Ectodermal cell (in vitro differentiated cells): ENCODE measurements around the gene SERPINA3.
"Not testable (repeated sequence)": the region's sequence is repeated elsewhere in the genome, so short reads cannot be mapped to it uniquely, and the experiment has no call there.

Experiments used
- H3K27ac ChIP-seq: 2 replicates; pipeline ENCODE4 v1.7.0; 2013; ENCODE audit warnings: mild to moderate bottlenecking, low read depth, low read length; ENCODE audit not compliant: insufficient read depth, poor library complexity, severe bottlenecking
- H3K27me3 ChIP-seq: 2 replicates; pipeline ENCODE4 v1.7.0; 2013; ENCODE audit warnings: mild to moderate bottlenecking, low read length; ENCODE audit not compliant: insufficient read depth, control insufficient read depth, poor library complexity, severe bottlenecking
- H3K36me3 ChIP-seq: one replicate; pipeline ENCODE4 v1.7.0; 2013; ENCODE audit warnings: low read length; ENCODE audit not compliant: control insufficient read depth, insufficient read depth
- H3K4me1 ChIP-seq: one replicate; pipeline ENCODE4 v1.7.0; 2013; ENCODE audit warnings: low read length; ENCODE audit not compliant: control insufficient read depth, insufficient read depth
- H3K4me3 ChIP-seq: 2 replicates; pipeline ENCODE4 v1.7.0; 2013; ENCODE audit warnings: low read depth, low read length, control low read depth; ENCODE audit not compliant: insufficient read depth
- H3K9me3 ChIP-seq: 2 replicates; pipeline ENCODE4 v1.7.0; 2013; ENCODE audit warnings: mild to moderate bottlenecking, low read length, moderate library complexity; ENCODE audit not compliant: control insufficient read depth
- WGBS, 2 experiments: methylation state at CpG; one replicate each; pipeline ENCODE4 v1.1.7; 2013; ENCODE audit warnings: missing lambda C conversion rate in 2 of 2; 5-methylcytosine and 5-hydroxymethylcytosine counted together

SERPINA3 gene

DNA sequence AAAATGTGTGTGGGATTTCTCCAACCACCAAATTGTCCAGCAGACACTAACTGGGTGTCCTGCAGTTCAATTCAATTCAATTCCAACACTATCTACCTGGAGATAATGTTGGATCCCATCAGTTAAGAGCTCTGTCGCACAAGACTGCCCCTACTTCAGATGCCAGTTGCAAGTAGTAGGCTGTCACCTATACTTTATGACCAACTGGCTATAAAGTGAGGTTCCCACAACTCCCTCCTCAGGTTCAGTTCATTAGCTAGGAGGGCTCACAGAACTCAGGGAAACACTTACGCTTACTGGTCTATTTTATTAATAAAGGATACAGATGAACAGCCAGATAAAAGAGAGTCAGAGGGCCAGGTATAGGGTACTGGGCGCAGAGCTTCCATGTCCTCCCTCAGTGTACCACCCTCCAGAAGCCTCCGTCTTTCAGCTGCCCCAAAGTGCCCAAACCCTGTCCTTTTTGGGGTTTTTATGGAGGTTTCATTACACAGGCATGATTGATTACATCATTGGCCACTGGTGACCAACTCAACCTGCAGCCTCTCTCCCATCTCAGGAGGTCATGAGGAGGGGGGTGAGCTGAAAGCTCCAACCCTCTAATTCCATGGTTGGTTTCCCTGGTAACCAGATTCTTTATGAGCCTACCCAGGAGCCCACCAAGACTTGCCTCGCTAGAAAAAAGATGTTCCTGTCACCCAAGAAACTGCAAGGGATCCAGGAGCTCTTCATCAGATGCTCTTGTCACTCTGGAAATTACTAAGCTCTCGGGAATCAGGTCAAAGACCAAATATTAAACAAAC is 38.5 kb upstream of the SERPINA3 start:
- H3K36me3 ChIP-seq: no peaks in the 10 kb centered on the region
- no peak overlapping the region for H3K4me3 ChIP-seq
- no peak overlapping the region for H3K27ac ChIP-seq
- no peaks in the 10 kb centered on the region for H3K27me3 ChIP-seq
- peaks cover 3% of the 10 kb centered on the region for H3K4me1 ChIP-seq
- H3K9me3 ChIP-seq: no peaks in the 10 kb centered on the region
- WGBS, 2 experiments: 91 to 92% methylated on average over 6 of the region's 6 CpGs

DNA sequence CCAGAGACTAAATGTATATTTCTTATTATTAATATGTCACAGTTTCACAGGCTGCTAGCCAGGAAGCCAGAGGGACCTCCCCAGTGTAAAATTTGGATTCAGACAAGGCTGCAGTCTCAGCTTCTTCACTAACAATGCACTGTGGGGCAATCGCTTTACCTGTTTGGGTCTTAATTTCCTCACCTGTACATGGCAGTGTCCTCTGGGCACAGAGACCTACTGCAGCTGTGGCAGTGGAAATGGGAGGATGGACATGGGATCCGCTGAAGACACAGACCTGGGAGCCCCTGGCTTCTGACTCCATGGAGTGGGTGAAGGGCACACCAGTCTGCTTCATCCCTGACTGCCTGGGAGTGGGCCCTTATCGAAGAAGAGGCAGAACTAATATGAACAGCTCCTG is 37.9 kb upstream of the SERPINA3 start:
- H3K9me3 ChIP-seq: no peaks in the 10 kb centered on the region
- WGBS, 2 experiments: 90 to 98% methylated on average over 3 of the region's 3 CpGs
- no peaks in the 10 kb centered on the region for H3K27me3 ChIP-seq
- H3K4me1 ChIP-seq: peaks cover 3% of the 10 kb centered on the region
- no peak overlapping the region for H3K27ac ChIP-seq
- H3K4me3 ChIP-seq: no peak overlapping the region
- H3K36me3 ChIP-seq: no peaks in the 10 kb centered on the region

DNA sequence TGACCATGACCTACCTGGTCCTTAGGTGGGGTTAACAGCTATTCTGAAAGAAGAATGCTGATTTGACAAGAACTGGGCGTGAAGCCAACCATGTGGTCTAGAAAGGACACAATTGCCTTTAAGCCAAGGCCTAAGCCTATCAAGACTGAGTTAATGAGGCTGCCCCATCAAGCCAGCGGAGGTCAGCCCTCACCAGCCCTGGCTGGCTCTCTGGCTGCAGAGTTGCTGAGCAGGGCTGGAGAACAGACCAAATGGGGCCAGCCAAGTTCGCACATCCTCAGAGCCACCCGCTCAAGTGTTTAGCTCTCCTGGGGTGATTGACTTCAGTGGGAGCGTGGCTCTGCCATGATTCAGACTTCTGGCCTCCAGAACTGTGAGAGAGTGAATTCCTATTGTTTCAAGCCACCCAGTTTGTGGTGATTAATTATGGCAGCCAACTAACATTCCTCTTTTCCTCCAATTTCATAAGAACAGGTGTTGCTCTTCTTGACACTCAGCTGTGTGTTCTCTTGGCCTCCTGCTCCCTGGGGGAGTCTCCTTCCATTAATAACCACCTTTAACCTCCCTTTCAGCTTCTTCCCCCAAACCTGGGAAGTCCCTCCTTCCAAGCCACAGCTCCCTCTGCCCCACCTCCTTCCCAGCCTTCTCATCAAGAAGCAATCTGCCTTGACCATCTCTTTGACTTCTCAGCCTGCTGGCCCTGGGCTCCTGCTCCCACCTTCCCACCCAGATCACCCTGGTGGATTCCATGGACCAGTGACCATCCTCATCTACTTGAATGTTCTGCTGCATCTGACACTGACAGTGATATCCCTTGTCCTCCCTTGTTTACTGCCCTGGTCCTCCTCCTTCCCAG is 36.2 kb upstream of the SERPINA3 start:
- Histone ChIP-seq H3K27me3 (no peaks in the 10 kb centered on the region), H3K36me3 (no peaks in the 10 kb centered on the region), H3K4me1 (peaks cover 3% of the 10 kb centered on the region), H3K27ac (no peak overlapping the region), H3K9me3 (no peaks in the 10 kb centered on the region), H3K4me3 (no peak overlapping the region)
- WGBS, 2 experiments: 92 to 93% methylated on average over 5 of the region's 5 CpGs

DNA sequence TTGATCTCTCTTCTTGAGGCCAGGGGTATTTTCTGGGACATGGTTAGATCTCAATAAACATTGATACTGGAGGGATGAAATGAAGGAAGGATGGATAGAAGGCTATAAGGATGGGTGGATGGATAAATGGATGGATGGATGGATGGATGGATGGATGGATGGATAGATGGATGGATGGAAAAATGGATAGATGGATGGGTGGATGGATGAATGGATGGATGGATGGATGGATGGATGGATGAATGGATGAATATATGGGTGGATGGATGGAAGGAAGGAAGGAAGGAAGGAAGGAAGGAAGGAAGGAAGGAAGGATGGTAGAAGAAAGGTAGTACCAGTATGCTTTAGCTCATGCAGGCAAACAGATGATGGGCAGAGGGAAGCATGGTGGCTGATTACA is 34.7 kb upstream of the SERPINA3 start:
- not testable (repeated sequence) for H3K27me3 ChIP-seq, H3K36me3 ChIP-seq, H3K27ac ChIP-seq, H3K9me3 ChIP-seq, H3K4me1 ChIP-seq, H3K4me3 ChIP-seq

DNA sequence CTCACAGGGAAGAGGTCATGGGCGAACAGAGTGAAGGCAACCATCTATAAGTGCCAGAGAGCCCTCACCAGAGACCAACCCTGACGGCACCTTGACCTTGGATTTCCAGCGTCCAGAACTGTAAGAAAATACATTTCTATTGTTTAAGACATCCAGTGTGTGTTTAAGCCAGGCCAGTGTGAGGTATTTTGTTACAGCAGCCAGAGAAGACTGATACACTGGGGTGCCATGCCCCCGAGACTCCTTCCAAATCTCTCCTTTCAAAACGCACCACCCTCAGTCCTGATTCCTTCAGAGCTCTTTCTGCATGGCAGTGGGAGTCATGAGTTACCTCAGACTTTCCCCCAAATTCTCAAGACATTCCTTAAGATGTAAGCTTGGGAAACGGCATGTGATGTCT is 33.5 kb upstream of the SERPINA3 start:
- H3K9me3 ChIP-seq: no peaks in the 10 kb centered on the region
- no peak overlapping the region for H3K4me3 ChIP-seq
- H3K36me3 ChIP-seq: no peaks in the 10 kb centered on the region
- no peaks in the 10 kb centered on the region for H3K27me3 ChIP-seq
- WGBS, 2 experiments: 91 to 92% methylated on average over 6 of the region's 6 CpGs
- no peaks in the 10 kb centered on the region for H3K4me1 ChIP-seq
- H3K27ac ChIP-seq: no peak overlapping the region

DNA sequence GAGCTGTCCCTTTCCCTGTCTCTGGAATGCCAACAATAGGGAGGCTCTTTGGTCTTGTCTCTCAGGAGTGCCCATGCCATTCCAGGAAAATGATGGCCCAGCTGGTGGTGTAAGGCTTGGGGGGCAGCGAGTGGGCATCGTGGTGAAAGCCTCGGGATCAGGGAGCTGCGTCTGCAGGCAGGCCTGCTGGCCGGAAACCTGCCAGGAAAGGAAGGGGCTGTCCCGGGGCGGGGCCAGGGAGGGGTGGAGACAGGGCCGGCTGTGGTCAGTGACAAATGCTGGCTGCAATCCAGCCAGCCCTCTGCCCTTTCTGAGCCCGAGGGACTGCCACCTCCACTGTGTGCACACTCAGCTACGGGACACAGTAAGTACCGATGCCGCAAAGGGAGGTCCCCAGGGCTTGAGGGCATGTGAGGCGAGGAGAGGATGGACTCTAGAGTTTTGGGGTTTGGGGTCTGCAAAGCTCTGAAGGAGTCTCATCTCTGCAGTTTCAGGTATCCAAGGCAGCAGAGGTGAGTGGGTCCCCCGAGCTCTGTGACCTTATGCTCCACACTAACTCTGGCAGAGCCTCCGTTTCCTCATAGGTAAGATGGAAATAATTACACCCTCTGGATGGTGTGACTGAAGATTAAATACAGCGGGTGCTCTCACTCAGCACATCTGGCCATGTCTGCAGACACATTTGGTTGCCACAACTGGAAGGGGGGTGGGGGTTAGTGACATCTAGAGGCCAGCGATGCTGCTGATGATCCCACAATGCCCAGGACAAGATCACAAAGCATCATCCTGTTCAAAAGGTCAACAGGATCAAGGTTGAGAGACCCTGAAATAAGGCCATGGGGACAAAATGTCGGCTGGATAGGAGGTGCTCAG is 30.8 kb upstream of the SERPINA3 start, which contains the start of gene SERPINA5:
SERPINA5 (plus strand) TSS at position 300 of the 873 bp plus-strand sequence. CDS start 5,937 bp downstream, outside the sequence.
- H3K27ac ChIP-seq: no peak within 1 kb of the TSS
- no peaks in the 10 kb centered on the region for H3K9me3 ChIP-seq
- no peaks in the 10 kb centered on the region for H3K36me3 ChIP-seq
- WGBS, 2 experiments: 73% methylated on average over 18 of the region's 18 CpGs
- no peaks in the 10 kb centered on the region for H3K4me1 ChIP-seq
- no peaks in the 10 kb centered on the region for H3K27me3 ChIP-seq
- no peak within 1 kb of the TSS for H3K4me3 ChIP-seq

DNA sequence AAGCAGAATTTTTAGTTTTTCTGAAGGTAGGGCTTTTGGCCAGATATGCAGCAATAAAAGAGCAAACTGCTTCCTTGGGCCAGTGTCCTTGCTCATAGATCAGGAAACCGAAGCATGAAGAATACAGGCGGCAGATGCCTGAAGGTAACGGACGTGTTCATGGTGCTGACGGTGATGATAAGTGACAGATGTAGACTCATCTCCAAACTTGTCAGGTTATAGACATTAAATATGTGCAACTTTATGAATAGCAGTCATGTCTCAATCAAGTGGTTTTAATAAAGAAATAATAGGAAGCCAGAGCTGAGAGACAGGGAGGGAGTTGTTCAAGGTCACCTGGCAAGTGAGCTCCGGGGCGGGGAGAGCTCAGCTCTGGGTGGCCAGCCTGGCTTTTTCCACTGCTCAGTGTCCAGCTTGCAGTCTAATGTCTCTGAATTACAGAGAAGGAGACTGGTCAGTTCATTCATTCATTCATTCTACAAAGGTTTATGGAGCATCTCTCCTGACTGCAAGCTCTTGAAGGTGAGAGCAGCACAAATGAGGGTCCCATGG is 29.9 kb upstream of the SERPINA3 start:
- WGBS, 2 experiments: 92 to 94% methylated on average over 7 of the region's 7 CpGs

DNA sequence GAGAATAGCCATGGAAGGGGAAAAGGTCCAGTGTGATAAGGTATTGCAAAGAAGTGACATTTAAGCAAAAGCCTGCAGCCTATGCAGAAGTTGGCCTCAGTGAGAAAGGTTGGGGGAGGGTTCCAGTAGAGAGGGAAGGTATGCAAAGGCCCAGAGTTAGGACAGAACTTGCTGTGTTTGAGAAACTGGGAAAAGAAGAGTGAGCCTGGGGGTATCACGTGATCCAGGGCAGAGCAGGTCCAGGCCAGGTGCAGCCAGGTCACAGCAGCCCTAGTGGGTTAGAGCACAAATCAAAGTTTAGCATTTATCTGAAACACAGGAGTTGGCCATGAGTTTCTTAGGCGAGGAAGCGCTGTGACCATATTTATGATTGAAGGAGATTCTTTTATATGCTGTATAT is 29.3 kb upstream of the SERPINA3 start:
- no peaks in the 10 kb centered on the region for H3K4me1 ChIP-seq
- H3K9me3 ChIP-seq: no peaks in the 10 kb centered on the region
- no peaks in the 10 kb centered on the region for H3K36me3 ChIP-seq
- 93 to 95% methylated on average over 3 of the region's 3 CpGs for WGBS, 2 experiments
- H3K27me3 ChIP-seq: no peaks in the 10 kb centered on the region
- no peak overlapping the region for H3K27ac ChIP-seq
- H3K4me3 ChIP-seq: no peak overlapping the region

More for the DNA sequence above, 29.9 kb upstream of the SERPINA3 start:
- Histone ChIP-seq H3K4me1 (no peaks in the 10 kb centered on the region), H3K27me3 (no peaks in the 10 kb centered on the region), H3K27ac (no peak overlapping the region), H3K36me3 (no peaks in the 10 kb centered on the region), H3K4me3 (no peak overlapping the region), H3K9me3 (no peaks in the 10 kb centered on the region)

DNA sequence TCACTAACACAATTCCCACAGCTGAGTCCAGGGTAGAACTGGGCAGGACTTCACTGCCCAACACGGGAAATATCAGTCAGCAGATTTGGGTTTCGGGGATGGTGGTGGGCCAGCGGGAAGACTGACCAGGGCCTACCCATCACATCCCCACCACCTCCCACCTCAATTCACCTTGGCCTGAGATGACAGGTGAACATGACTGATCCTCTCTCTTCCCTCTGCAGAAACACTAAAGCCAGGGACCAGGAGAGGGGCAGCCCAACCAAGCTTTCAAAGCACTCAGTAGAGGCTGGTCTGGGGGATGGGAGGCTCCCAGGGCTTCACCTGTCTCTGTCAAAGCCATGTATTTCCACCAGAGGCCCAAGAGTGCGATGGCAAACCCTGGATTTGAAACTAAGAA is 28.6 kb upstream of the SERPINA3 start:
- no peaks in the 10 kb centered on the region for H3K9me3 ChIP-seq
- H3K27me3 ChIP-seq: no peaks in the 10 kb centered on the region
- no peaks in the 10 kb centered on the region for H3K36me3 ChIP-seq
- H3K27ac ChIP-seq: no peak overlapping the region
- H3K4me1 ChIP-seq: no peaks in the 10 kb centered on the region
- H3K4me3 ChIP-seq: no peak overlapping the region
- WGBS, 2 experiments: 94 to 98% methylated on average over 4 of the region's 4 CpGs
